ENCODE measurements around the gene LRFN2. TPM values are rescaled to one million over a fixed set of nuclear protein-coding genes. Genes with fewer than 3 reads are reported as not detected.
A peak's percentile ranks its signal among the peaks of the same experiment; 100 is the strongest.

LRFN2 gene
- total RNA-seq, 3 donors from 2014 or later: 0.14 to 0.29 (median 0.16) TPM

GRCh38 chr6:40556023-40556422 lies 31.1 kb downstream of the LRFN2 start:
- Histone ChIP-seq H3K36me3 (ENCODE audit: low read depth) (no peaks in the 10 kb centered on the region), H3K4me1 (ENCODE audit: low read depth) (no peaks in the 10 kb centered on the region), H3K4me3 (no peak overlapping the region), H3K9me3 (no peaks in the 10 kb centered on the region)
- ATAC-seq (no peak), DNase-seq (no peak)
- intact Hi-C loops (cut with DNase I, micrococcal nuclease): no loop called here
- no peak for TF ChIP-seq CTCF (IDR thresholded peaks at IDR 0.05)

- no peak for DNase-seq
- H3K4me3 ChIP-seq: no peak overlapping the region
- no peak for TF ChIP-seq CTCF (IDR thresholded peaks at IDR 0.05)
- H3K4me1 ChIP-seq (ENCODE audit: low read depth): no peaks in the 10 kb centered on the region
- ATAC-seq: no peak
- intact Hi-C loops (cut with DNase I, micrococcal nuclease): no loop called here
- H3K9me3 ChIP-seq: no peaks in the 10 kb centered on the region
- no peaks in the 10 kb centered on the region for H3K36me3 ChIP-seq (ENCODE audit: low read depth)
Observed at GRCh38 chr6:40555092-40555491, 32.1 kb downstream of the LRFN2 start.

GRCh38 chr6:40552941-40553340 lies 34.2 kb downstream of the LRFN2 start:
- Histone ChIP-seq H3K4me1 (ENCODE audit: low read depth) (no peaks in the 10 kb centered on the region), H3K36me3 (ENCODE audit: low read depth) (no peaks in the 10 kb centered on the region), H3K9me3 (no peaks in the 10 kb centered on the region), H3K4me3 (no peak overlapping the region)
- intact Hi-C loops (cut with DNase I, micrococcal nuclease): no loop called here
- ATAC-seq: no peak
- no peak for TF ChIP-seq CTCF (IDR thresholded peaks at IDR 0.05)
- no peak for DNase-seq

- intact Hi-C loops (cut with DNase I, micrococcal nuclease): no loop called here
- no peaks in the 10 kb centered on the region for H3K36me3 ChIP-seq (ENCODE audit: low read depth)
- H3K4me1 ChIP-seq (ENCODE audit: low read depth): no peaks in the 10 kb centered on the region
- H3K9me3 ChIP-seq: no peaks in the 10 kb centered on the region
- no peak overlapping the region for H3K4me3 ChIP-seq
- DNase-seq (no peak), ATAC-seq (no peak)
- TF ChIP-seq CTCF (IDR thresholded peaks at IDR 0.05): no peak
Observed at GRCh38 chr6:40551966-40552505, 35.1 kb downstream of the LRFN2 start.

- intact Hi-C loops (cut with DNase I, micrococcal nuclease): no loop called here
- TF ChIP-seq CTCF (IDR thresholded peaks at IDR 0.05): no peak
- H3K9me3 ChIP-seq: no peaks in the 10 kb centered on the region
- ATAC-seq (peak; percentile 75), DNase-seq (peak in 1 of 3 donors; percentile 74)
- H3K4me1 ChIP-seq (ENCODE audit: low read depth): no peaks in the 10 kb centered on the region
- H3K36me3 ChIP-seq (ENCODE audit: low read depth): no peaks in the 10 kb centered on the region
- no peak overlapping the region for H3K4me3 ChIP-seq
Observed at GRCh38 chr6:40550202-40551101, 36.7 kb downstream of the LRFN2 start.
